ENCODE measurements around the gene POLR2L.

The POLR2L gene

DNA sequence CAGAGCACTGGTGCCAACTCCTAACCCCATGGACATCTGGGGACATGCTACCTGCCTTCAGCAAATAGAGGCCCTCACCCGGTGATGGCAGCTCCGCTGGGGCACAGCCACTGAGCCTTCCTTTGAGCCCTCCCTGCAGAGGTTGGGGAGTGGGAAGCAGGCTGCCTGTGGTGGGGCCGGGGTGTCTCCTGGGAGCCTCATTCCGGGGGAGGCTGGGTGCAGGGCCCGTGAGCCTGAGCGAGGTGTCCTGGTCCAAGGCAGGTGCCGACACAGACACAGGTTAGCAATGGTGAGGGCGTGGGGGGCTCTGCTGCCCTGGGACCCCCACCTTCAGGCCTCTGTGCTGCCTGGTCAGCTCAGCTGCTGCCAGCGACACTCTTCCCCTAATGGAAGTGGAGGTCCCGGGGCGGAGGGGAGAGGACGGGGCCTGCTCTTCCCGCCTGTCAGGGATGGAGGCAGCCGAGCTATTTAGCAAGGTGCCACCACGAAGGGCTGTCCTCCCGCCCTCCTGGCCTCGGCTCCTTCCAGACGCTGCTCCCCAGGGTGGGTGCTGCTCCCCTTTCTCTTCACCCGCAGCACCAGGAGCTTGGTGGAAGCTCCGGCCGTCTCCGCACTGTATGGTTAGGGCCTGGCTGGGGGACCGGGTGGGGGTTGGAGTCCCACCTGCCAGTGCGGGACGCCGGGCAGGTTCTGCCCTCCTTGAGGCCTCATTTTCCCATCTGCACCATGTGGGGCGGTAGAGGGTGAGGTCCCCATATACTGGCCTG lies 11.5 kb upstream of the POLR2L start:
- no peak for DNase-seq

DNA sequence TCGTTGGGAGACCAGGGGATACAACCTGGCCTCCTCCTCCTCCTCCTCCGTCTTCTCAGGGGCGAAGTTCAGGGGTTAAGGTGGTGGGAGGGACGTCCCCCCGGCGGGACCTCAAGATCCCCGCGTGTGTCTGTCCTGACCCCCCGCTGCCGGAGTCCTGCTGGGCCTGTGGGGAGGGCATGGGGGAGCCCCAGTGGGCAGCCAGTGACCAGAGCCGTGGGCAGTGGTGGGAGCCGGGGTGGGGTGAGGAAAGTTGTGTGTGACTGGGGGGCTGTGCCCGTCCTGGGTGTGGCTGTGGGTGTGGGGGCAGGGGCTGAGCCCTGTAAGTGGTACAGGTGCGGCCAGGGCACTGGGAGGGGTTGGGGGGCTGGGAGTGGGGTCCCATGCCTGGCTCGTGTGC lies 10.4 kb upstream of the POLR2L start:
- no peak for DNase-seq

GRCh38 chr11:850775-851763 lies 8.7 kb upstream of the POLR2L start:
- DNase-seq, result peak in 1 of 4 experiments; percentile 29

GRCh38 chr11:849951-850774 lies 7.8 kb upstream of the POLR2L start:
- DNase-seq, result no peak

GRCh38 chr11:849104-849824 lies 6.9 kb upstream of the POLR2L start:
- peak in 2 of 4 experiments; percentile 32 to 44 for DNase-seq

GRCh38 chr11:848380-848931 lies 6.1 kb upstream of the POLR2L start:
- DNase-seq, result peak; percentile 52 to 74 (median 60)

DNA sequence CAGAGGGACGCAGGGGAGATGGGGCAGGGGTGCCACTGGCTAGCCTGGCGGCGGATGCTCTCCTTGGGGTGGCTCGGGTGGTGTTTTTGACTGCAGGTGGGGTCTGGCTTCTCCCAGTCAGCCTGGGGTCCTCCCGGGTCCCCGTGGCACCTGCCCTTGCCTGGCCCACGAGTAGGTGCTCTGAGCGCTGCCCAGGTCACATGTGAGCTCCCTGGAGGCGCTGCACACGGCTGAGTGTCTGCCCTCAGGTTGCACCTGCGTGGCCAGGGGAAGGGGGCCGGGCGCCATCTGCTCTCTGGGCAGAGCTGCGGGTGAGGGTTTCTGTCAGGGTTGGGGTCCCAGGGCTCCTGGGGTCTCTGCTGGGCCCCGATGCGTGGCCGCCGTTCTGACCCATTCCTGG lies 5.5 kb upstream of the POLR2L start:
- DNase-seq, result no peak

DNA sequence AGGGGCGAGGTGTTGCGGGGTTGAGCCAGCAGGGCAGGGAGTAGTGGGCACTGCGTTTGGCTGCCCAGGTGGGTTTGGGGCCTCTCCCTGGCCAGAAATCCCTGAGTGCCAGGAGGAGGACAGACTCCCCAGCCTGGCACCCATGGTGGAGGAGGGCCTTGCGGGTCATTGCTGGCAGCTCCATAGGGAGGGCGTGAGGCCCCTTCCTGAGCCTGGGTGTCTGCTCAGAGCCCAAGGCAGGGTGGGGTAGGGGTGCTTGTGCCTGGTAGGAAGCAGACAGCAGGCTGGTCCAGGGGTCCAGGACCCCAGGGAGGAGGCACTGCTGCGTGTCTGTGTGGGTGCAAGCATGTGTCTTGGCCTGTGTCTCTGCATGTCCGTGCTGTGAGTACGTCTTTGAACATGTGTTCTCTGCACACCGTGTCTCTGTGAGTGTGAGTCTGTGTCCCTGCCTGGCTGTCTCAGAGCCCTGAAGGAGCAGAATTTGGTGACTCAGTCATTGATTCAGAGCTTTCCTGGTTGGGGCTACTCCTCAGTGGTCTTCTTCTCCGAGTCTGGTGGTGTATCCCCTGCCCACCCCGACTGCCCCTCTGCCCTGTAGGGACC lies 4.3 kb upstream of the POLR2L start:
- DNase-seq, result no peak

DNA sequence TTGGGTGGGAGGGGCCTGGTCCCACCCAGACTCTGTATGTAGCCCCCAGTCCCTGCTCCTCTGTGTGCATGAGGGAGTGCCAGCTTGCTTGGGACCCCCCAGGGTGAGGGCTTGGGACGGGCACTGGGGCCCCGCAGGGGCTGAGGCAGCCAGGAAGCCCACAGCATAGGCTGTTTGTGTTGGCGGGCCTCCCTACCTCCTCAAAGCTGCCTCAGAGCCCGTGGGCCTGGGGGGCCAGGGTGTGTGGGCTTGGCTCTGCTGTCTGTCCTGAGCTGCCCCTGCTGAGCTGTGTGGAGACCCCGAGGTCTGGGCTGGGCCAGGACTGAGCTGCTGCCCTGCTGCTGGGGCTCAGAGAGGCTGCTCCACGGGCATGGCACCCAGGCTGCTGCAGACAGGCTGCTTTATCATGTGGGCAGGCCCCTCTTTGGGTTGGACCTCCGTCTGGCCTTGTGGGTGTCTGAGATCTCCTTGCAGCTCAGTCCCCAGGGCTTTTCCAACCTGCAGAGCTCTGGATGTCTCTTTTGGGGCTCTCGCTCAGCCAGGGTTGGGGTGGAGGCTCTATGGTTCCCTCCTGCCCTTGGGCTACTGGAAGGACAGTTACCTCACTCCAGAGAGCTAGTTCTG lies 3.7 kb upstream of the POLR2L start:
- DNase-seq, result no peak

DNA sequence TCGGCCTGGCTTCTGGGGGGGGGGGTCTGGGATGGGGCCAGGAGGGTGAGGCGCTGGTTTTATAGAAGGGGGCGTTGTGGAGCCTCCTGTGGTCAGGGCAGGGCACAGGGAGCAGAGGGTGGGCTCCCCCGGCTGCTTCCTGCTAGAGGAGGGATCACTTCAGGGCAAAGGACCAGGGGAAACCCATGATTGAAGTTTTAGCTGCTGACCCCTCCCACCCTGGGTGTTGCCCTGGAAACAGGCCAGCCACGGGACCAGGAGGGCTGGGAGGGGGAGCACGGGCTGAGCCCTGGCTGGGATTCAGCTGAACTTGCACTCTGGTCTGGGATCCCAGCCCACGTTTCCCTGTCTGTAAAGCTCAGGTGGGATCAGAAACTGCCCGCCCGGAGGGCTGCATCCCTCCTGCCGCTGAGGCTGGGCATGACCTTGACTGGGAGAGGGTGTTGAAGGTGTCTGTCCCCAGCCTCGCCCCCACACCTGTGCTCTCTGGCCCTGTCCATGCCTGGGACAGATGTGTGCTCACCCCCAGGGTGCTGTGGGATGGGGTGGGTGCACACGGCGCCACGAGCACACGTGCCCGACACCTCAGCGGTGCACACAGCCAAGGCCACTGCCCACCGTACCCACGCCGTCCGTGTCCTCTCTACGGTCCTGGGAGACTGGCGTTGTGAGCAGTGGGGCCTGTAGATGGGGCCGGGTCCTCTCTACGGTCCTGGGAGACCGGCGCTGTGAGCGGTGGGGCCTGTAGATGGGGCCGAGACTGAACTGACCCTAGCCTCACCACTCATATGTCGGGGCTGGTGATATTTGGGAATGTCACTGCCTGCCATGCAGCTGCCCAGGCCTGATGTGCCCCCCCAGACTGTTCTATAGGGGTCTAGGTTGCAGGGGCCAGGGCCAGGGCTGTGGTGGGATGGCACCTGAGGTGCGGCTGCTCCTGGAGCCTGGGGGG lies 2.6 kb upstream of the POLR2L start:
- peak; percentile 81 to 92 (median 90) for DNase-seq

GRCh38 chr11:843818-844692 lies 1.7 kb upstream of the POLR2L start:
- DNase-seq, result peak; percentile 90 to 95 (median 94)

DNA sequence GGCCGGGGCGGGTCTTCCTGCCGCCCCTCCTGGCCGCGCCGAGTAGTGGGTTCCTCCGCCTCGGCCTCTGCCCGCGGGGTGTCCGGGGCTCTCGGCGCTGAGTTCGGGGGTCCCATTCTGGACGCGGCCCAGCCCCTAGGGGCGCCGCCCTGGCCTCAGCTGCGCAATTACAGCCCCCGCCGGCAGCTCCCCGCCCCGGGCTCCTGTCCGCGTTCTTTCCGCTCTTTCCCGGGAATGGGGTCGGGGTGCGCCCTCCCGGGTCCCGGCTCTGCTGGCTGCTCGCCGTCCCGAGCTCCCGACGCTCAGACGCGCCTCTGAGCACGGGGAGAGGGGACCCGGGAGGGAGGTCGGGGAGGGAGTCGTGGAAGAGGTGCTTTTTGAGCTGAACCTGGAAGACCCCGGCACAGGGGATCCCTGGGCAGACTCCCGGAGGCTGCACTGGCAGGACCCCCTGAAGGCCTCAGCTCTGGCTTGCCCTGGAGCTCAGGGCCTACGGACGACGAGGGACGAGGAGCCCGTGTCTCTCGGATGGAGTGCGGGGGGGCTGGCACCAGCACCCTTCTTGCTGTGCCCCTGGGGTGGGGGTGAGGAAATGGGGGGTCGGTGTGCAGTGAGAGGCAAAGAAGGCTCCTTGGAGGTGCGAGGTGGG lies 881 bp upstream of the POLR2L start:
- peak in 1 of 4 experiments; percentile 36 for DNase-seq

GRCh38 chr11:841981-842369 lies 354 bp downstream of the POLR2L start:
- no peak for DNase-seq

GRCh38 chr11:839875-840617 lies 2.3 kb downstream of the POLR2L start:
- DNase-seq, result peak in 1 of 4 experiments; percentile 50

DNA sequence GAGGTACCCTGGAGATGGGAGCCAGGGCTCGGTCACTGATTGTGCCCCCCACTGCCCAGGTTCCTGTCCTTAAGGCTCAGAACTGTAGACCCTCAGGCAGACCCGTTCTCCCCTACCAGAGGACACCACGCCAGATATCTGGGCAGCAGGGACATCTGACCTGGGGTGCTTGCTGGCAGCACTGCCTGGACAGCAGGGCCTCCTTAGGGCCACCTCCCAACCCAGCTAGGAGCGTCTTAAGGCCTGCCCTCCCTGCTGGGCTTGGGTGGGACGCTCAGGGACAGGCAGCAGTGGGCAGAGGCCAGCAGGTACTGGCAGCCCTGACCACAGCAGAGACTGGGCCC lies 3.1 kb downstream of the POLR2L start:
- DNase-seq, result no peak

DNA sequence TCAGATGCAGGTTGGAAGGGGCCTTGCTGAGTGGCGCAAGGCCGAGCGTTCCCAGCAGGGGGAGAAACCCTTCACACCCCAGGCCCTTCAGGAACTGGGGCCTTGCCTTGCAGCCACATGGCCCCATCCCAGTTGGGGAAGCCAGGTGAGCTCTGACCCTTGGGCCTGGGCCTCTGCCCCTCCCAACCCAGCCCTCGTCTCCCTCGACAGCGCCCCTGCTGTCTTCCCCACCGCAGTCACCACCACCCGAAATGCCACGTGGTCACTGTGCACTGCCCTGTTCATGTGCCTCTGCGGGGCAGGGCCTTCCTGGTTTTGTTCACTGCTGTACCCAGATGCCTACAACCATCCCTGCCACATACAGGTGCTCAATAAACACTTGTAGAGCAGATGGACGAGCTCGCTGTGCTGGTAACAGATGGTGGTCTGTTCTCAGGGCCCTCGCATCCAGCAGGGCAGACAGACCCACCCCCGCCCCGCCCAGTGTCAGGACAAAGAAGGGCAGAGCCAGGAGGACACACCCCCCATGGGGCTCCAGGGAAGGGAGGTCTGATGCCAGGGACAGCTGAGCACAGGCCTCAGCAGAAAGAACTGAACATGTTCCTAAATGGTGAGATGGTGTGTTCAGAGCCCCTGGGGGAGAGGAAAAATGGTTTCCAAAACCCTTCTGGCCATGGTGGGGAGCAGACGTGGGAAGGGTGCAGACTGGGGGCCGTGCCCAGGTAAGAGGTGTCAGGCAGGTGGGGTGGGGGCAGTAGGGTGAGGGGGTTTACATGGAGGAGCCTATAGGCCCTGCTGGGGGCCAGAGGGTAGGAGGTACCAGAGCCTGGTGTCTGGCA lies 3.7 kb downstream of the POLR2L start:
- no peak for DNase-seq

DNA sequence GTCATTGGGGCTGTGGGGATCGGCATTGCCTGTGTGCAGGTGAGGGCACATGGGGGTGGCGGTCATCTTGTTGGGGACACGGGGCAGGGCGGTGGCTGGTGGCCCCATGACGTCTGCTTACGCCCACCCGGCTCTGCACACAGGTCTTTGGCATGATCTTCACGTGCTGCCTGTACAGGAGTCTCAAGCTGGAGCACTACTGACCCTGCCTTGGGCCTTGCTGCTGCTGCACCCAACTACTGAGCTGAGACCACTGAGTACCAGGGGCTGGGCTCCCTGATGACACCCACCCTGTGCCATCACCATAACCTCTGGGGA lies 4.4 kb downstream of the POLR2L start:
- DNase-seq, result no peak
